Subcutaneous adipose tissue (tissue), 4 donors: ENCODE results near the gene TUT4. TPM values are rescaled to one million over a fixed set of nuclear protein-coding genes. Genes with fewer than 3 reads are reported as not detected.

ENCODE experiments used
- total RNA-seq, 4 donors: library from RNA; depleted of rRNA; stranded (reverse); fragments of >200 nt; gene quantifications; one replicate each; pipeline ENCODE4 v1.1.0, GENCODE V29; 2016
- TF ChIP-seq, protein P1 (sequence below): fragments of 450-650 bp; IDR thresholded peaks from one replicate; pipeline ENCODE4 v1.5.1; 2016; ENCODE audit warnings: low read depth, mild to moderate bottlenecking, control low read depth, antibody characterized with exemption, moderate library complexity

Gene TUT4
- total RNA-seq, 4 donors from 2014 or later: 37.1 to 52.2 (median 43.6) TPM

DNA sequence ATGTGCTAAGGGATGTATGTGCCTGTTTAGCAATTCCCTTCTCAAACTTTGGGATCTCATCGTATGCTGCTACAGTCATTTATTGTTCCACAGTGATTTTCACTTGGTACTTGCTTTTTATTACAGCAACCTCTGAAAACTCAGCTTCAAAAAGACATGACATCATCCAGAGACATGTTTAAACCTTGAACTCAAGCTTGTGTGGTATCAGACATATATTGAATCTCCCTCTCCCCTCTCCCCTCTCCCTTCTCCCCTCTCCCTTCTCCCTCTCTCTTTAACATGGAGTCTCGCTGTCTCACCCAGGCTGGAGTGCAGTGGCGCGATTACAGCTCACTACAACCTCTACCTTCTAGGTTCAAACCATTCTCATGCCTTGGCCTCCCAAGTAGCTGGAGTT, 19.5 kb upstream of the TUT4 start:
- TF ChIP-seq, protein P1, sequence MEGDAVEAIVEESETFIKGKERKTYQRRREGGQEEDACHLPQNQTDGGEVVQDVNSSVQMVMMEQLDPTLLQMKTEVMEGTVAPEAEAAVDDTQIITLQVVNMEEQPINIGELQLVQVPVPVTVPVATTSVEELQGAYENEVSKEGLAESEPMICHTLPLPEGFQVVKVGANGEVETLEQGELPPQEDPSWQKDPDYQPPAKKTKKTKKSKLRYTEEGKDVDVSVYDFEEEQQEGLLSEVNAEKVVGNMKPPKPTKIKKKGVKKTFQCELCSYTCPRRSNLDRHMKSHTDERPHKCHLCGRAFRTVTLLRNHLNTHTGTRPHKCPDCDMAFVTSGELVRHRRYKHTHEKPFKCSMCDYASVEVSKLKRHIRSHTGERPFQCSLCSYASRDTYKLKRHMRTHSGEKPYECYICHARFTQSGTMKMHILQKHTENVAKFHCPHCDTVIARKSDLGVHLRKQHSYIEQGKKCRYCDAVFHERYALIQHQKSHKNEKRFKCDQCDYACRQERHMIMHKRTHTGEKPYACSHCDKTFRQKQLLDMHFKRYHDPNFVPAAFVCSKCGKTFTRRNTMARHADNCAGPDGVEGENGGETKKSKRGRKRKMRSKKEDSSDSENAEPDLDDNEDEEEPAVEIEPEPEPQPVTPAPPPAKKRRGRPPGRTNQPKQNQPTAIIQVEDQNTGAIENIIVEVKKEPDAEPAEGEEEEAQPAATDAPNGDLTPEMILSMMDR: no peak

GRCh38 chr1:52571783-52572182, 18.9 kb upstream of the TUT4 start:
- TF ChIP-seq, protein P1: no peak

GRCh38 chr1:52569449-52570210, 16.7 kb upstream of the TUT4 start:
- TF ChIP-seq, protein P1: no peak

DNA sequence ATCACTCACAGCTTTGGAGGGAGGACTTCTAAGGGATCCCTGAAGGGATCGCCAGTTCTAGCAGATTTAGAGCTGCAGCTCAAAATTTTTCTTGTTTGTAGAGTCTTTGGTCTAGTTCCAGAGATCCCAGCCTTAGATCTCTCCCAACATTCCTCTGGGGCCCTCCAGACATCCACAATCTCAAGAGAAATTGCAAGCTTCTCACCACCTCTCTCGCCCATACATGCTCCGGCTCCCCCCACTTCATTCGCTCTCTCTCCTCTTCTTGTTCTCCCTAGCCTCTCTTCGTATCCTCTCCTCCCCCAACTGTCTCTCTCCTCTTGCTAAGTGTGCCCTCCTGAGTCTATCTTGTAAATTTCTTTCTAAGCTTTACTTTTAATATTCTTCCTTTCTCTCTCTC, 15.1 kb upstream of the TUT4 start:
- TF ChIP-seq, protein P1: no peak

GRCh38 chr1:52562766-52563165, 9.9 kb upstream of the TUT4 start:
- TF ChIP-seq, protein P1: no peak

- TF ChIP-seq, protein P1: no peak
Measured at GRCh38 chr1:52559875-52560274, 7.0 kb upstream of the TUT4 start.

DNA sequence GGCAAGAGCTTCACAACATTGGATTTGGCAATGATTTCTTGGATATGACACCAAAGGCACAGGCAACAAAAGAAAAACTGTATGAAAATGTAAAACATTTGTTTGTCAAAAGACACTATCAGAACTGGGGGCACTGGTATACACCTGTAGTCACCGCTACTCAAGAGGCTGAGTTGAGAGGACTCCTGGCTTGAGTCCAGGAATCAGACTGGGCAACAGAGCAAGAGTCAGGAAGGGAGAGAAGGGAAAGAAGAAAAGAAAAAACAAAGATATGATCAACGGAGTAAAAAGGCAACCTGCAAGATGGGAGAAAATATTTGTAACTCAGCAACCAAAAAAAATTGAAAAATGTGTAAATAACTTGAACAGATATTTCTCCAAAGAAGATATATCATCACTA, 6.0 kb upstream of the TUT4 start:
- TF ChIP-seq, protein P1: no peak
